SIG-M5 treated with dmso at 0.1 percent for 504 hours (cell line): ENCODE results near the gene FBN3.
"Not testable (repeated sequence)": the region's sequence is repeated elsewhere in the genome, so short reads cannot be mapped to it uniquely, and the experiment has no call there.

Experiments
- DNase-seq: peaks from one replicate; lab custom pipeline; 2025; ENCODE audit not compliant: unreplicated experiment; lab: John Stamatoyannopoulos, UW

Gene FBN3

GRCh38 chr19:8064911-8065874 lies 84.2 kb downstream of the FBN3 start:
- no peak for DNase-seq

DNA sequence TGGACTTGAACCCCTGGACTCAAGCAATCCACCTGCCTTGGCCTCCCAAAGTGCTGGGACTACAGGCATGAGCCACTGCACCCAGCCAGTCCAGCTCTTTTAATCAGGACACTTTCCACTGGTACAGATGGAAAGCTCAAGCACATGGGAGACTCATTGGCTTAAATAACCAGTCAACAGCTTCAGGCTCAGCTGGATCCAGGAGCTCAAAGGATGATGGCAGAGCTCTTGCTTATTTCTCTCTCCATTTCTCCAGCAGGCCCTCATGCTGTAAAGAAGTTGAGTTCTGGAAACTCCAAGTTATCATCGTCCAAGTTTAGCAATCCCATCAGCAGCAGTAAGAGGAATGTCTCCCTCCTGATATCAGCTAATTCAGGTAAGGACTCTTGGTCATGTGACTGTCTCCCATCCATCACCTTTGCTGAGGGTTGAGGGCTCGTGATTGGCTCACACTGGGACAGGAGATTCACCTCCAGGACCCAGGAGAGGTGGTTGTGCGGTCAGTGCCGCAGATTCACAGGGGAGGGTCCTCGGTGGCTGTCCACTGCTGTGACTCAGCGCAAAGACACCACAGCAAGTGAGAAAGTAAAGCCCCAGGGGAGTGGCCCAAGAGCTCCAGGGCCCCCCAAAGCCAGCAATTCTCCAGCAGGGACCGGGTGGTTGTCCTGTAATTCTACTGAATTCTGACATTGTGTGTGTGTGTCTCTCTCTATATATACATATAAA lies 91.7 kb downstream of the FBN3 start:
- DNase-seq = no peak

- no peak for DNase-seq
These were observed 92.9 kb downstream of the FBN3 start for GRCh38 chr19:8056533-8056932.

- no peak for DNase-seq
These were observed 95.2 kb downstream of the FBN3 start for GRCh38 chr19:8054169-8054568.

- DNase-seq = no peak
These were observed 96.9 kb downstream of the FBN3 start, which contains the start of gene CCL25 for GRCh38 chr19:8052464-8052859. CCL25 (plus strand) TSS chr19:8052760; CDS start chr19:8053050, 290 bp downstream.

- peak; percentile 91 for DNase-seq
These were observed 98.9 kb downstream of the FBN3 start for GRCh38 chr19:8050274-8051096.

- no peak for DNase-seq
These were observed 102.7 kb downstream of the FBN3 start for GRCh38 chr19:8046569-8047165.

DNA sequence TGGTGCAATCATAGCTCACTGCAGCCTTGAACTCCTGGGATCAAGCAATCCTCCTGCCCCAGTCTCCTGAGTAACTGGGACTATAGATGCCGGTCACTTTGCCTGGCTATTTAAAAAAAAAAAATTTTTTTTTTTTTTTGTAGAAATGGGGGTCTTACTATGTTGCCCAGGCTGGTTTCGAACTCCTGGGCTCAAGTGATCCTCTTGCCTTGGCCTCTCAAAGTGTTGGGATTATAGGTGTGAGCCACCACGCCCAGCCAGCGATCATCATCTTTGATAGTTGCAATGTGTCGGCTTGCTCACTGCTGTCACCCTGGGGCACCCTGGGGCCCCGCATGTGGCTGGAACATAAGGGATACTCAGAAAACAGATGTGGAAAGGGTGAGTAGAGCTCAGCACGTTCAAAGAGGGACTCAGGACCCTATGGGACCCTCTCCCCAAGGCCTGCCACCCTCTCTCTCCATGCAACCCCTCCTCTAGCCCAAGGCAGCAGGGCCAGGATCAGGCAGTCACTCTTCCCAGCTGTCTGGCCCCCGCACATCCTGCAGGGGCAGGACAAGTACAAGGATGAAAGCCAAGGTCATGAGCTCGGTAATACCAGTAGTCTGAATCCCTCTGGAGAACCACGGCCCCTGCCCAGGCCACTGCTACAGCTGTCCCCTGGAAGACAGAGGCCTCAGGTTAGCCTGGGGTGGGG lies 103.4 kb downstream of the FBN3 start:
- DNase-seq = no peak

GRCh38 chr19:8044018-8044417 lies 105.4 kb downstream of the FBN3 start:
- no peak for DNase-seq

- DNase-seq = no peak
These were observed 106.5 kb downstream of the FBN3 start for GRCh38 chr19:8042900-8043299.

DNA sequence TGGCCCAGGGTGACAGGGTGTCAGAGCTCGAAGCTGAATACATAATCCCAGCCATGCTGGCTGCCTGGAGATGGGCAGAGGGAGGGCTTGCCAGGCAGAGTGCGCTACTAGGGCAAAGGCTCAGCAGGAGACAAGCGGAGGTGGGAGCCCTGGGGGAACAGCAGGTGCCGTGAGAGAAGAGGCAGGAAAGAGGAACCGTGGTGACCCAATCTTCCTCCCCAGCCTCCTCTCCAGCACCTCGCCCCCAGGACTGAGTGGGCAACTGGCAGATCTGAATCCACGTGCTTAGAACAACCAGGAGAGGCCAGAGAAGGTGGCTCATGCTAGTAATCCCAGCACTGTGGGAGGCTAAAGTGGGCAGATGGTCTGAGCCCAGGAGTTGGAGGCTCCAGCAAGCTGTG lies 107.9 kb downstream of the FBN3 start:
- DNase-seq = no peak

- DNase-seq = no peak
These were observed 110.2 kb downstream of the FBN3 start for GRCh38 chr19:8039231-8039630.

DNA sequence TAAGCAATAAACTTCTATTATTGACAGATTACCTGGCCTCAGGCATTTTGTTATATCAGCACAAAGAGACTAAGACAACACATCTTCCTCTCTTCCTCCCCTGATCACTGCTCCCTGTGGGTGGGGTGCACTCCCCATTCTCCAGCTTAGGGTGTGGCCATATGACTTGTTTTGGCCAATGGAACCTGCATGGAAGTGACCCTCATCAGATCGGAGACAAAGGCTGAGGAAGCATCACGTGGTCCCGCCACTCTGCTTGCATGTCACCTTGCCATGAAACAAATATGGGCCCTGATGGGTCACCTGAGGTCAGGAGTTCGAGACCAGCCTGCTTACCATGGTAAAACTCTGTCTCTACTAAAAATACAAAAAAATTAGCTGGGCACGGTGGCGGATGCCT lies 110.6 kb downstream of the FBN3 start:
- DNase-seq = no peak

GRCh38 chr19:8036434-8037099 lies 112.8 kb downstream of the FBN3 start:
- DNase-seq = no peak

GRCh38 chr19:8034178-8034525 lies 115.2 kb downstream of the FBN3 start:
- DNase-seq = no peak

DNA sequence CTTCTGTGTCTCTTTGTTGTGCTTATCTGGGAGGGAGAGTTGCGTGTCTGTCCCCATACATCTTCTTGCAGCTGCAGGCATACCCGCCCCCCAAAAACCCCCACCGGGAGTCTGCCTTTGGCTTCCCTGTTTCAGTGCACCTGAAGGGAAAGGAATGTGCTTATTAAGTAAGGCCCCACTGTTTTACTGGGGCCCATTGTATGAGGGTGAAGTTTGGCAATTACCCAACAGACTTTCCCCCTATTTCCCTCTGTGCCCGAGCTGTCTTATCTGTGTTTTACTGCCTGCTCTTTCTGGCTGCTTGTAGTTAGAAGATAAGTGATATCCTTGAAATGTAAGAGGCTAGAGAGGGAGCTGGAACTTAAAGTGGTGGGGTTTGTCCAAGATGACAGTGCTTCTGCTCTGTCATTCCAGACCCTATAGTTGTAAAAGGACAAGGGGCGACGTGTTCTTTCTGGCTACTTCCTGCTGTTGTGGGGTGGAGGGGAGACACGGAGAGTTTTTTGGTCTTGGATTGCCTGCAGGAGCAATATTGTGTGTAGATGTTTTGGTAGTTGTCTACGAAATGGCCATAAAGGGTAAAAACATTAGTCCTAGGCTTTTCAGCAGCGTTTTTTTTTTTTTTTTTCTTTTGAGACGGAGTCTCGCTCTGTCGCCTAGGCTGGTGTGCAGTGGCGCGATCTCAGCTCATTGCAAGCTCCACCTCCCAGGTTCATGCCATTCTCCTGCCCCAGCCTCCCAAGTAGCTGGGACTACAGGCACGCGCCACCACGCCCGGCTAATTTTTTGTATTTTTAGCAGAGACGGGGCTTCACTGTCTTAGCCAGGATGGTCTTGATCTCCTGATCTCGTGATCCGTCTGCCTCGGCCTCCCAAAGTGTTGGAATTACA lies 115.9 kb downstream of the FBN3 start:
- DNase-seq = not testable (repeated sequence)

DNA sequence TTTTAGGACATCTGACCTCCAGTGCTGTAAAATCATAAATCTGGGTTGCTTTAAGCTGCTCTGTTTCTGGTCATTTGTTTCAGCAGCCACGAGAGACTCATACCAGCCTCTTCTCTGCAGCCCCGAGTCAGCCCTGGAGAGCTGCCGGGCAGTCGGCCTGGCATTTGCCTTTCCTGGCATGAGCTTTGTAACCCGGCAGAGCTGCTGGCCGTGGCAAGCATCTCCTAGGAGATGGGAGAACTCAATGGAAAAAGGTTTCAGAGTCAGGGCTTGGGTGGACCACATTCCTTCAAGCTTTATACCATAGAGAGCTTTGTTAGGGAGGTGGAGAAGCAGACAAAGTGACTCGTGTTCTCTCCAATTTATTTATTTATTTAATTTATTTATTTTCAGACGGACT lies 118.4 kb downstream of the FBN3 start:
- no peak for DNase-seq

GRCh38 chr19:8028951-8029491 lies 120.4 kb downstream of the FBN3 start:
- no peak for DNase-seq
